Mammary microvascular endothelial cell (primary cell): ENCODE data around the gene ZNF804A. TPM values are rescaled to one million over a fixed set of nuclear protein-coding genes. Genes with fewer than 3 reads are reported as not detected.

Experiments
- total RNA-seq: library from RNA; depleted of rRNA; stranded (reverse); fragments of >200 nt; gene quantifications from 2 replicates; pipeline ENCODE4 v1.2.3, GENCODE V29; 2015

ZNF804A gene
- total RNA-seq = not detected in 2 replicates

GRCh38 chr2:184598316-184599053 lies at the start of gene ZNF804A:
Gene ZNF804A, plus strand, starts transcription at chr2:184598529. Its CDS starts 431 bp downstream, at chr2:184598960.

